BLaER1 treated with 17β-estradiol and CSF1 and Interleukin-3, amounts not matched to agents 10 nM and 100 nM (cell line): Measurements from ENCODE around the gene STARD3.

ENCODE experiments used
- H3K27ac ChIP-seq, 11 experiments: shearing (Covaris generic); formaldehyde crosslinking; 2 replicates each; pipeline ENCODE4 v1.8.1; 2022
- H3K27me3 ChIP-seq, 11 experiments: shearing (Covaris generic); formaldehyde crosslinking; 2 replicates each; pipeline ENCODE4 v1.8.1; 2022
- H3K36me3 ChIP-seq, 11 experiments: shearing (Covaris generic); formaldehyde crosslinking; 2 replicates each; pipeline ENCODE4 v1.8.1; 2022
- H3K4me1 ChIP-seq, 10 experiments: shearing (Covaris generic); formaldehyde crosslinking; 2 replicates each; pipeline ENCODE4 v1.8.1; 2022
- H3K4me2 ChIP-seq, 11 experiments: shearing (Covaris generic); formaldehyde crosslinking; 2 replicates each; pipeline ENCODE4 v1.8.1; 2022
- H3K4me3 ChIP-seq, 10 experiments: shearing (Covaris generic); formaldehyde crosslinking; 2 replicates each; pipeline ENCODE4 v1.8.1; 2022
- H3K9ac ChIP-seq, 11 experiments: shearing (Covaris generic); formaldehyde crosslinking; 2 replicates each; pipeline ENCODE4 v1.8.1; 2022
- H3K9me3 ChIP-seq, 11 experiments: shearing (Covaris generic); formaldehyde crosslinking; replicated peaks in 1 of 11; 2 replicates each; pipeline ENCODE4 v1.8.1; 2022
- H4K20me1 ChIP-seq, 11 experiments: shearing (Covaris generic); formaldehyde crosslinking; 2 replicates each; pipeline ENCODE4 v1.8.1; 2022
- Cebpa-rat ChIP-seq, 11 experiments: shearing (Covaris generic); IDR thresholded peaks; 2 replicates each; pipeline ENCODE4 v1.8.1; 2022

STARD3 gene

DNA sequence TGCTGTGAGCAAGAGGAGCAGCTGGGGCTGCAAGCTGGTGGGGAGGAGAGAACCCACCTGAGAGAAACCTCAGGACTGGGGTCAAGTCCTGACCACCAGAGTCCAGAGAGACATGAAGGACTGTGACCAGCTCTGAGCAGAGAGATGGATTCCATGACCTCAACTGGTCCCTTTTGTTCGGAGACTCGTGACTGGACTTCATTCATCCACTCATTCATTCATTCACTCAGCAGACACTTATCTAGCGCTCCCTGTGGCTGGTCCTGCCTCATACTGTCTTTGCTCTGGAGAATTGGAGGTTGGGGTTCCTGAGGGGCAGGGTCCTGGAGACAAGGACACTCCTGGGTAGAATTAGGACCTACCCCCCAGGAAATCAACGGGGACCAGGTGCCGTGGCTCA is 67.0 kb downstream of the STARD3 start:
- H3K4me1 ChIP-seq: peaks cover 27 to 62% (median 56%) of the 10 kb centered on the region in 10 experiments
- no peaks in the 10 kb centered on the region for H3K9me3 ChIP-seq
- no peak for TF ChIP-seq Cebpa-rat (IDR thresholded peaks at IDR 0.05)
- H4K20me1 ChIP-seq: no peaks in the 10 kb centered on the region; a peak in 1 of 22 replicates
- no peak overlapping the region for H3K27ac ChIP-seq
- H3K4me3 ChIP-seq: no peak overlapping the region
- H3K27me3 ChIP-seq: peaks cover 32 to 40% (median 37%) of the 10 kb centered on the region in 11 experiments
- H3K36me3 ChIP-seq: no peaks in the 10 kb centered on the region
- peak overlapping the region in 8 of 11 experiments; percentile 76 to 95 (median 88); a peak in 13 of 22 replicates for H3K4me2 ChIP-seq
- no peak overlapping the region for H3K9ac ChIP-seq

DNA sequence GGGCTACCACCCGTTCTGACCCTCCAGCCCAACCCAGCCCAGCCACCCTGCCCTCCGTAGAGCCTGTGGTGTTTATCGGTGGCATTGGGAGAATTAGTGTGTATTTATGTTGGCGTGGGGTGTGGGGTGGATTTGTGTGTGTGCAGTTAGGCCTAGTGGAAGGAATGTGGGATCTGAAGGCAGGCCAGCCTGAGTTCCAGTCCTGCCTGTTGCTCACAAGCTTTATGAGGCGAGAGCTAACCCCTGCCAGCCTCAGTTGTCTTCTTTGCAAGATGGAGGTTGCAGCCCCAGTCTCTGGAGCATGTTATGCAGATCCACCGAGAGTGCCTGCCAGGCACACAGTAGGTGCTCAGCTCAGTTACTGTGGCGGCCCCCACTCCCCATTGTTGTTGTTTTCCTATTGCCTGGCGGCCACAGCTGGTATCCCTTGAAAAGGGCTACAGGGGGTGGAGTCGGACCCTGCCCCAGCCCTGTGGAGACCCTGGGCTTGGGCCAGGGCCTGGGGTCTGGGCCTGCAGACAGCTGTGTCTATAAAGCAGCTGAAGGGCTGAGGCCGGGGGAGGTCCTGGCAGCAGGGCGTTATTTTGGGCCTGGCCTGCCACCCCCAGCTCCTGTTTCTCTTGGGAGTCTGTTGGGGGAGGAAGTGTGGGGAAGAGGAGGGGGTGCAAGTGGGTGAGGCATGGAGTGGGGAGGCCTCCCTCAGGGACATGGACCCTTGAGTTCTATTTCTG is 68.0 kb downstream of the STARD3 start:
- H3K27me3 ChIP-seq: peaks cover 21 to 35% (median 26%) of the 10 kb centered on the region in 11 experiments
- H3K27ac ChIP-seq: peak overlapping the region in 3 of 11 experiments; percentile 15 to 29 (median 20); a peak in 2 of 22 replicates
- peak overlapping the region in 8 of 11 experiments; percentile 15 to 56 (median 36); a peak in 10 of 22 replicates for H3K9ac ChIP-seq
- H3K4me1 ChIP-seq: peaks cover 37 to 72% (median 66%) of the 10 kb centered on the region in 10 experiments
- H3K4me2 ChIP-seq: peak overlapping the region; percentile 37 to 95 (median 82)
- no peaks in the 10 kb centered on the region for H3K9me3 ChIP-seq
- TF ChIP-seq Cebpa-rat (IDR thresholded peaks at IDR 0.05): no peak
- H3K36me3 ChIP-seq: no peaks in the 10 kb centered on the region
- H4K20me1 ChIP-seq: no peaks in the 10 kb centered on the region; a peak in 1 of 22 replicates
- H3K4me3 ChIP-seq: no peak overlapping the region; a peak in 1 of 20 replicates

DNA sequence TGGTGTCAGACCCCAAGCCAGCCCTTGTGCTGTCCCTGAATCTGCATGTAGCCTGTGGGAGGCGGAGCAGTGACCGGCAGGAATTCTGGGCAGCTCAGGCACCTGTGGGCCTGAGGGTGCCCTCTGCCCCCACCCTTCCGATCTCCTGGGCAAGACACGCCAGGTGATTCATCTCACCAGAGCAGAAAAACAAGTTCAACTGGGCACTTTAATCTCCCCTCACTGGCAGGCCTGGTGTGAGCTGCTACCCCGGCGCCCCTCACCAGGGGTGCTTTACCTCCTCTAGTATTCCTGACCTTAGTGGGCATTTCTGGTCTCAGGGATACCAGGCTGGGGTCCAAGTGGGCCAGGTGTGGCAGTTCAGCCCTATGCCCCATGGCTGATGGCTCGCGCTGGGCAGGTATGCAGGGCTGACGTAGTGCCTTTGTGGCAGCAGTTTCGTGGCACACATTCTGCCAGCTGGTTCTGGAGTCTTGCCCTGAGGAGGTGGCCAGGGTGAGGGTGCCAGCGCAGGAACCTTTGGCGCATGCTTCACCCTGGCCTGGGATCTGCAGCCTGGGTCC is 68.9 kb downstream of the STARD3 start:
- Histone ChIP-seq H3K27ac (peak overlapping the region in 3 of 11 experiments; percentile 17 to 29 (median 20); a peak in 1 of 22 replicates), H3K9ac (peak overlapping the region in 6 of 11 experiments; percentile 15 to 56 (median 36); a peak in 7 of 22 replicates)

DNA sequence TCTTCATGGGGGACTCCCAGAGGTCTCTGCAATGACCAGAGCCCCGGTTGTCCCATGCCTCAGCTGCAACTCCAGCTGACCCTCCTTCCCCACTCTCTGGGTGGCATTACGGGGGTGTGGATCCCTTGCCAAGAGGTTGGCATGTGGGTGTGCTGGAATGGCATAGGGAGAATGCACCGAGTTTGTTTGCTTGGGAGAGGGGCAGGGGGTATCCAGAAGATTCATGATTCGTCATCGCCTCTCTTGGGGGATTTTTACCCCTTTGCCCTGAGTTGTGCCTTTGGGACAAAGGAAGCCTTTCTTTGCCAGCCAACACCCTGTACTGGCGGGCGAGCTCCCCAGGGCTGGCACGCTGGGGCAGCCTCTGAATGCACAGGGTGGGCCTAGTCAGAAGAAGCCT is 69.4 kb downstream of the STARD3 start:
- Histone ChIP-seq H3K4me1 (peaks cover 37 to 86% (median 80%) of the 10 kb centered on the region in 10 experiments), H3K36me3 (no peaks in the 10 kb centered on the region), H4K20me1 (no peaks in the 10 kb centered on the region; a peak in 1 of 22 replicates), H3K4me3 (no peak overlapping the region), H3K9ac (peak overlapping the region in 2 of 11 experiments; percentile 22 to 36; a peak in 2 of 22 replicates), H3K27me3 (peaks cover 7 to 21% (median 12%) of the 10 kb centered on the region in 11 experiments), H3K4me2 (peak overlapping the region in 9 of 11 experiments; percentile 64 to 95 (median 87); a peak in 18 of 22 replicates), H3K27ac (no peak overlapping the region), H3K9me3 (no peaks in the 10 kb centered on the region)
- no peak for TF ChIP-seq Cebpa-rat (IDR thresholded peaks at IDR 0.05)

More for the DNA sequence above, 68.9 kb downstream of the STARD3 start:
- no peaks in the 10 kb centered on the region; a peak in 1 of 22 replicates for H4K20me1 ChIP-seq
- no peaks in the 10 kb centered on the region for H3K36me3 ChIP-seq
- peaks cover 13 to 26% (median 17%) of the 10 kb centered on the region in 11 experiments for H3K27me3 ChIP-seq
- TF ChIP-seq Cebpa-rat (IDR thresholded peaks at IDR 0.05): no peak
- peak overlapping the region; percentile 37 to 95 (median 82); a peak in 21 of 22 replicates for H3K4me2 ChIP-seq
- no peak overlapping the region for H3K4me3 ChIP-seq
- no peaks in the 10 kb centered on the region for H3K9me3 ChIP-seq
- H3K4me1 ChIP-seq: peaks cover 37 to 81% (median 75%) of the 10 kb centered on the region in 10 experiments

DNA sequence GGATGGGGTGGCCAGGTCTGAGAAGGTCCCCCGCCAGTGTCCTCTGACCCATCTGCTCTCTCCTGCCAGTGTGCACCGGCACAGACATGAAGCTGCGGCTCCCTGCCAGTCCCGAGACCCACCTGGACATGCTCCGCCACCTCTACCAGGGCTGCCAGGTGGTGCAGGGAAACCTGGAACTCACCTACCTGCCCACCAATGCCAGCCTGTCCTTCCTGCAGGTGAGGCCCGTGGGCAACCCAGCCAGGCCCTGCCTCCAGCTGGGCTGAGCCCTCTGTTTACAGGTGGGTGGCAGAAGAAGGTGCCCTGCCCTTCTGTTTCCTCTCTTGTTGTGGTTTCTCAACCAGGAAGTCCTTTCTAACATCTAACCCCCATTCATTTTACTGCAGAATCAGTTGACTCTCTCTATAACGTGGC is 70.0 kb downstream of the STARD3 start:
- Histone ChIP-seq H3K27ac (no peak overlapping the region), H3K4me1 (peaks cover 37 to 92% (median 86%) of the 10 kb centered on the region in 10 experiments), H3K27me3 (peaks cover 2 to 15% (median 6%) of the 10 kb centered on the region in 11 experiments; a peak in 20 of 22 replicates), H3K4me3 (no peak overlapping the region), H3K4me2 (peak overlapping the region; percentile 52 to 95 (median 82); a peak in 21 of 22 replicates), H3K9ac (peak overlapping the region in 1 of 11 experiments; percentile 22; a peak in 1 of 22 replicates), H4K20me1 (no peaks in the 10 kb centered on the region; a peak in 1 of 22 replicates), H3K9me3 (no peaks in the 10 kb centered on the region), H3K36me3 (no peaks in the 10 kb centered on the region)
- no peak for TF ChIP-seq Cebpa-rat (IDR thresholded peaks at IDR 0.05)

DNA sequence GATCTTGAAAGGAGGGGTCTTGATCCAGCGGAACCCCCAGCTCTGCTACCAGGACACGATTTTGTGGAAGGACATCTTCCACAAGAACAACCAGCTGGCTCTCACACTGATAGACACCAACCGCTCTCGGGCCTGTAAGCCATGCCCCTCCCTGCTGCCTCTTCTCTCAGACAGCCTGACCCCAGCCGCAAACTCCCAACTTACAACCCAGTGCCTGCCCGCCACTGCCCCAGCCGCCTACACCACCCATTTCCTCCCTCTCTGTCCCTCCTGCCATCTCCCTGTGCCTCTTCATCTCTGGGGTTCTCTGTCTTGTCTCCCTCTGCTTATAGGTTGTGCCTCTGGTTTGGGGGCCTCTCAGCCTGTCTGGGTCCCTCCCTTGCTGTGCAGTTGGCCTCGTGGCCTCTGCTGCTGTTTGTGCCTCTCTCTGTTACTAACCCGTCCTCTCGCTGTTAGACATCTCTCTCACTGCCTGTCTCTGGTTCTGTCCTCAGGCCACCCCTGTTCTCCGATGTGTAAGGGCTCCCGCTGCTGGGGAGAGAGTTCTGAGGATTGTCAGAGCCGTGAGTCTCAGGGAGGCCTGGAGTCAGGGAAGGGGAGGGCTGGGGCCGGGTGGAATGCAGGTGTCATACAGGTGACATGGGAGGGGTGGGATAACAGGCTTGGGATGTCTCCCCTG is 72.5 kb downstream of the STARD3 start:
- peaks cover 0 to 15% (median 0%) of the 10 kb centered on the region in 11 experiments; a peak in 2 of 22 replicates for H3K27me3 ChIP-seq
- no peaks in the 10 kb centered on the region for H3K9me3 ChIP-seq
- no peaks in the 10 kb centered on the region for H3K36me3 ChIP-seq
- H3K4me1 ChIP-seq: peaks cover 37 to 87% (median 85%) of the 10 kb centered on the region in 10 experiments
- no peaks in the 10 kb centered on the region; a peak in 1 of 22 replicates for H4K20me1 ChIP-seq
- peak overlapping the region in 3 of 10 experiments; percentile 6 to 24 (median 16); a peak in 2 of 20 replicates for H3K4me3 ChIP-seq
- TF ChIP-seq Cebpa-rat (IDR thresholded peaks at IDR 0.05): no peak
- H3K4me2 ChIP-seq: peak overlapping the region; percentile 53 to 95 (median 82)
- peak overlapping the region in 6 of 11 experiments; percentile 8 to 52 (median 38); a peak in 8 of 22 replicates for H3K27ac ChIP-seq
- peak overlapping the region in 6 of 11 experiments; percentile 2 to 65 (median 52); a peak in 12 of 22 replicates for H3K9ac ChIP-seq

DNA sequence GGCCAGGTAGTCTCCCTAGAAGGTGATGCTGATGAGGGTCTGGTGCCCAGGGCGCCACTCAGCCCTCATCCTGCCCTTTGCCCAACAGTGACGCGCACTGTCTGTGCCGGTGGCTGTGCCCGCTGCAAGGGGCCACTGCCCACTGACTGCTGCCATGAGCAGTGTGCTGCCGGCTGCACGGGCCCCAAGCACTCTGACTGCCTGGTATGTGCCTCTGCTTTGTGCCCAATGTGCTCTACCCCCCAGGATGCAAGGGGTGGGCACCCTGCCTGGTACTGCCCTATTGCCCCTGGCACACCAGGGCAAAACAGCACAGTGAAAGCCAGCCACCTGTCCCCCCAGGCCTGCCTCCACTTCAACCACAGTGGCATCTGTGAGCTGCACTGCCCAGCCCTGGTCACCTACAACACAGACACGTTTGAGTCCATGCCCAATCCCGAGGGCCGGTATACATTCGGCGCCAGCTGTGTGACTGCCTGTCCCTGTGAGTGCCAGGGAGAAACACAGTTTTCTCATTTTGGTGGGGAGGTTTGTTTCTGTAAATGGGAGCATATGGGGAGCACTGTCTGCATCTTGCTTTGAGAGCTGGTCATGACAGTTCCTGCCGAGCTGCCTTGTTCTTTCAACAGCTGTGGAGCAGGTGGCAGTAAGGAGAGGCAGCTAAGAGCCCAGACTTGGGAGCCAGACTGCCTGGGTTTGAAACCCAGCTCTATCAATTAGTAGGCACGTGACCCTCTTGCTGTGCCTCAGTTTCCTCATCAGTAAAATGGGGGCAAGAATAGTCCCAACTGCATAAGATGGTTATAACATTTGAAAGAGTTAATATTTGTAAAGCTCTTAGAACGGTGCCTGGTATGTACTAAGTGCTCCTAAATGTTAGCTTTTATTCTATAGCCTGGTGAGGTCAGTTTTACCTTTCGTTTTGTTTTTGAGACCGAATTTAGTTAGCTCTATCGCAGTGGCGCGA is 73.3 kb downstream of the STARD3 start:
- H3K9me3 ChIP-seq: no peaks in the 10 kb centered on the region
- H3K4me2 ChIP-seq: peak overlapping the region; percentile 53 to 95 (median 82); a peak in 20 of 22 replicates
- H3K4me3 ChIP-seq: 0 out of 20 replicates have a peak overlapping the region, but pooled peaks of 1 of the 10 experiments have one; percentile 16
- TF ChIP-seq Cebpa-rat (IDR thresholded peaks at IDR 0.05): no peak
- peak overlapping the region in 4 of 11 experiments; percentile 45 to 65 (median 60); a peak in 7 of 22 replicates for H3K9ac ChIP-seq
- no peaks in the 10 kb centered on the region; a peak in 1 of 22 replicates for H4K20me1 ChIP-seq
- peaks cover 33 to 79% (median 77%) of the 10 kb centered on the region in 10 experiments for H3K4me1 ChIP-seq
- no peaks in the 10 kb centered on the region for H3K36me3 ChIP-seq
- peak overlapping the region in 3 of 11 experiments; percentile 37 to 52 (median 42); a peak in 4 of 22 replicates for H3K27ac ChIP-seq
- H3K27me3 ChIP-seq: peaks cover 0 to 15% (median 0%) of the 10 kb centered on the region in 11 experiments; a peak in 2 of 22 replicates
